Type B pancreatic cell (in vitro differentiated cells): ENCODE data around the gene PRAMEF4. TPM values are rescaled to one million over a fixed set of nuclear protein-coding genes. Genes with fewer than 3 reads are reported as not detected.
"Not testable (repeated sequence)": the region's sequence is repeated elsewhere in the genome, so short reads cannot be mapped to it uniquely, and the experiment has no call there.

ENCODE experiments used
- DNase-seq: peaks from one replicate; pipeline ENCODE4 v3.0.0; 2021; ENCODE audit warnings: mixed read lengths; ENCODE audit not compliant: unreplicated experiment; ENCODE audit errors: extremely low spot score
- H3K27ac Mint-ChIP-seq: 2 replicates; pipeline ENCODE4 v1.8.0; 2021; ENCODE audit warnings: mild to moderate bottlenecking, mixed read lengths
- H3K27me3 Mint-ChIP-seq: 2 replicates; pipeline ENCODE4 v1.8.0; 2021; ENCODE audit warnings: mixed read lengths
- H3K36me3 Mint-ChIP-seq: 2 replicates; pipeline ENCODE4 v1.8.0; 2021; ENCODE audit warnings: mixed read lengths
- H3K4me1 Mint-ChIP-seq: one replicate; pipeline ENCODE4 v1.8.0; 2021; ENCODE audit warnings: mixed read lengths; ENCODE audit not compliant: unreplicated experiment
- H3K4me3 Mint-ChIP-seq: 2 replicates; pipeline ENCODE4 v1.8.0; 2021; ENCODE audit warnings: mild to moderate bottlenecking, mixed read lengths
- H3K9me3 Mint-ChIP-seq: 2 replicates; pipeline ENCODE4 v1.8.0; 2021; ENCODE audit warnings: mixed read lengths
- long read RNA-seq: library from polyadenylated mRNA; unstranded; transcript quantifications from one replicate; pipeline ENCODE4 v2.0.0, GENCODE V29; 2020
- total RNA-seq: library from RNA; stranded (reverse); gene quantifications from 2 replicates; pipeline ENCODE4 v1.2.1, GENCODE V29; 2021; ENCODE audit warnings: low replicate concordance

The PRAMEF4 gene
- not detected in 2 replicates for total RNA-seq
- long read RNA-seq: 0 reads

GRCh38 chr1:12886101-12886500 is at the start of gene PRAMEF4:
Gene PRAMEF4, minus strand, starts transcription at chr1:12886201. Its CDS starts 2,807 bp downstream, at chr1:12883394.
- not testable (repeated sequence) for H3K4me3 Mint-ChIP-seq, H3K27me3 Mint-ChIP-seq, H3K4me1 Mint-ChIP-seq, H3K36me3 Mint-ChIP-seq, DNase-seq, H3K27ac Mint-ChIP-seq, H3K9me3 Mint-ChIP-seq

- not testable (repeated sequence) for H3K4me3 Mint-ChIP-seq, H3K4me1 Mint-ChIP-seq, DNase-seq, H3K27me3 Mint-ChIP-seq, H3K27ac Mint-ChIP-seq, H3K9me3 Mint-ChIP-seq, H3K36me3 Mint-ChIP-seq
These were observed 38.4 kb upstream of the PRAMEF4 start for GRCh38 chr1:12924368-12924767.

GRCh38 chr1:12921749-12922148 is 35.7 kb upstream of the PRAMEF4 start:
- not testable (repeated sequence) for DNase-seq, H3K9me3 Mint-ChIP-seq, H3K27ac Mint-ChIP-seq, H3K27me3 Mint-ChIP-seq, H3K4me1 Mint-ChIP-seq, H3K4me3 Mint-ChIP-seq, H3K36me3 Mint-ChIP-seq

GRCh38 chr1:12916310-12916709 is 30.3 kb upstream of the PRAMEF4 start, which contains the start of gene PRAMEF7:
Gene PRAMEF7, plus strand, starts transcription at chr1:12916610. Its CDS starts 1,083 bp downstream, at chr1:12917693.
- H3K4me3 Mint-ChIP-seq, H3K27ac Mint-ChIP-seq, H3K27me3 Mint-ChIP-seq, H3K36me3 Mint-ChIP-seq, DNase-seq, H3K4me1 Mint-ChIP-seq, H3K9me3 Mint-ChIP-seq: not testable (repeated sequence)

GRCh38 chr1:12903793-12904572 is 18.0 kb upstream of the PRAMEF4 start:
- not testable (repeated sequence) for H3K36me3 Mint-ChIP-seq, H3K27me3 Mint-ChIP-seq, H3K27ac Mint-ChIP-seq, DNase-seq, H3K4me1 Mint-ChIP-seq, H3K9me3 Mint-ChIP-seq, H3K4me3 Mint-ChIP-seq

- H3K27ac Mint-ChIP-seq, H3K4me3 Mint-ChIP-seq, H3K9me3 Mint-ChIP-seq: not testable (repeated sequence)
These were observed 13.2 kb upstream of the PRAMEF4 start for GRCh38 chr1:12899186-12899585.

GRCh38 chr1:12898170-12898569 is 12.2 kb upstream of the PRAMEF4 start, which contains the start of gene PRAMEF10:
Gene PRAMEF10, minus strand, starts transcription at chr1:12898270. Its CDS starts 2,423 bp downstream, at chr1:12895847.
- not testable (repeated sequence) for H3K27ac Mint-ChIP-seq, H3K27me3 Mint-ChIP-seq, H3K9me3 Mint-ChIP-seq, H3K4me3 Mint-ChIP-seq, H3K4me1 Mint-ChIP-seq, H3K36me3 Mint-ChIP-seq, DNase-seq

More at GRCh38 chr1:12899186-12899585, 13.2 kb upstream of the PRAMEF4 start:
- H3K27me3 Mint-ChIP-seq, H3K4me1 Mint-ChIP-seq, DNase-seq, H3K36me3 Mint-ChIP-seq: not testable (repeated sequence)

GRCh38 chr1:12878453-12878852 is 7.5 kb downstream of the PRAMEF4 start:
- not testable (repeated sequence) for H3K27ac Mint-ChIP-seq, H3K4me1 Mint-ChIP-seq, H3K9me3 Mint-ChIP-seq, H3K36me3 Mint-ChIP-seq, DNase-seq, H3K4me3 Mint-ChIP-seq, H3K27me3 Mint-ChIP-seq

GRCh38 chr1:12863131-12863880 is 22.7 kb downstream of the PRAMEF4 start:
- H3K36me3 Mint-ChIP-seq, DNase-seq, H3K4me1 Mint-ChIP-seq, H3K27me3 Mint-ChIP-seq, H3K9me3 Mint-ChIP-seq, H3K27ac Mint-ChIP-seq, H3K4me3 Mint-ChIP-seq: not testable (repeated sequence)

GRCh38 chr1:12856786-12857185 is 29.2 kb downstream of the PRAMEF4 start, which contains the start of gene PRAMEF2:
Gene PRAMEF2, plus strand, starts transcription at chr1:12857086. Its CDS starts 1,924 bp downstream, at chr1:12859010.
- not testable (repeated sequence) for H3K4me1 Mint-ChIP-seq, H3K27ac Mint-ChIP-seq, H3K4me3 Mint-ChIP-seq, H3K27me3 Mint-ChIP-seq, H3K36me3 Mint-ChIP-seq, H3K9me3 Mint-ChIP-seq, DNase-seq
